ENCODE results near the gene PRKCH. TPM values are rescaled to one million over a fixed set of nuclear protein-coding genes. Genes with fewer than 3 reads are reported as not detected.

PRKCH gene
- total RNA-seq, 1 donor from 2014 or later, result 19.1 TPM

DNA sequence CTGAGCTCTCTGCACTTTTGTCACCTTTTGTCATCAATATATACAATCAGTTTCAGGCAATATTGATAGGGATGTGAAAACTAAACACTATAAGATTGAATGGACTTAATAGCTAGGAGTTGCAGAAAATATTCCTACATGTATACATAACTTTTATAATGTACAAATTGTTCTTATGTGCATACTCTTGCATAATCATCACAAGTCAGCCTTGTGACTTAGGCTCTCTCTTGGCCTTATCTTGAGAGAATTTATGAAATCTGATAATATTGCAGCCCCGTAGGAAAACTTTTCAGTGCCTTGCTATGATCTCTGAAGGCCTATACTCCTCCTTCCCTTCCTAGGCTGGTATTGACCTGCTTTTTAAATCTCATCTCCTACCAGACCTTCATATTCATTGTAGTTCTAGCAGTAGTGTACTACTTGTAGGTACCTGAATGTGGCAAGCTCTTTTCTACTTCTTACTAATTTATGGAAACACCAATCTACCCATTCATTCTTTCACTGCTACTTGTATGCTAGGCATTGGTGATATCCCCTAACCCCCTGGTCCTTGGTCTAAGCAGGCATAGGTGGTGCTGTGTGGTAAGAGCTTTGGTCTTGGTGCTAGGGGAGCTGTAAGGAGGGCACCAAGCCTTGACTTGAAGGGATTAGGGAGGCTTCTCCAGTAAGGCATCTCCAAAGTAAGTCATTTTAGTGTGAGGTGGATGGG lies 100.0 kb downstream of the PRKCH start:
- H3K36me3 Mint-ChIP-seq, result peaks cover 3% of the 10 kb centered on the region
- H3K27me3 Mint-ChIP-seq, result no peaks in the 10 kb centered on the region
- TF ChIP-seq, protein P1, sequence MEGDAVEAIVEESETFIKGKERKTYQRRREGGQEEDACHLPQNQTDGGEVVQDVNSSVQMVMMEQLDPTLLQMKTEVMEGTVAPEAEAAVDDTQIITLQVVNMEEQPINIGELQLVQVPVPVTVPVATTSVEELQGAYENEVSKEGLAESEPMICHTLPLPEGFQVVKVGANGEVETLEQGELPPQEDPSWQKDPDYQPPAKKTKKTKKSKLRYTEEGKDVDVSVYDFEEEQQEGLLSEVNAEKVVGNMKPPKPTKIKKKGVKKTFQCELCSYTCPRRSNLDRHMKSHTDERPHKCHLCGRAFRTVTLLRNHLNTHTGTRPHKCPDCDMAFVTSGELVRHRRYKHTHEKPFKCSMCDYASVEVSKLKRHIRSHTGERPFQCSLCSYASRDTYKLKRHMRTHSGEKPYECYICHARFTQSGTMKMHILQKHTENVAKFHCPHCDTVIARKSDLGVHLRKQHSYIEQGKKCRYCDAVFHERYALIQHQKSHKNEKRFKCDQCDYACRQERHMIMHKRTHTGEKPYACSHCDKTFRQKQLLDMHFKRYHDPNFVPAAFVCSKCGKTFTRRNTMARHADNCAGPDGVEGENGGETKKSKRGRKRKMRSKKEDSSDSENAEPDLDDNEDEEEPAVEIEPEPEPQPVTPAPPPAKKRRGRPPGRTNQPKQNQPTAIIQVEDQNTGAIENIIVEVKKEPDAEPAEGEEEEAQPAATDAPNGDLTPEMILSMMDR (conservative IDR thresholded peaks at IDR 0.05), result no peak
- H3K4me1 Mint-ChIP-seq (ENCODE audit: unreplicated experiment), result peaks cover 24% of the 10 kb centered on the region
- DNase-seq (ENCODE audit: extremely low spot score, unreplicated experiment), result no peak
- peaks cover 6% of the 10 kb centered on the region for H3K9me3 Mint-ChIP-seq
- H3K4me3 Mint-ChIP-seq, result no peak overlapping the region
- no peak overlapping the region for H3K27ac Mint-ChIP-seq

DNA sequence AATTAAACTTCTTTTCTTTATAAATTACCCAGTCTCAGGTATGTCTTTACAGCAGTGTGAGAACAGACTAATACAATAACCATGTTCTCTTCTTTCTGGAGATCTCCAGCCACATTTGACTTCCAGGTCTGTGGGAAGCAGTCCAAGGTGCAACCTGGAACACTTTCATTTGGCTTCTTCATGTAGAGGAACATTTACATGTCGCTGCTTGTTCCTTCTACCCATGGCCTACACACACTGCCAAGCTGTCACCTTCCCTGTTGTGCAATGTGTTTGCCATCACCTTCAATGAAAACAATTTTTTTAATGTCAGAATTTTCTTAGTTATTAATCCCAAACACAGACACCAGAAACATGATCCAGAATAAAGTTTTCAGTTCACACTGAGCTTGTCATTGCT lies 104.7 kb downstream of the PRKCH start:
- Mint-ChIP-seq H3K4me3 (no peak overlapping the region), H3K27me3 (no peaks in the 10 kb centered on the region), H3K36me3 (peaks cover 3% of the 10 kb centered on the region), H3K27ac (no peak overlapping the region), H3K9me3 (peaks cover 8% of the 10 kb centered on the region), H3K4me1 (ENCODE audit: unreplicated experiment) (no peaks in the 10 kb centered on the region)
- TF ChIP-seq, protein P1 (conservative IDR thresholded peaks at IDR 0.05), result no peak
- DNase-seq (ENCODE audit: extremely low spot score, unreplicated experiment), result no peak

DNA sequence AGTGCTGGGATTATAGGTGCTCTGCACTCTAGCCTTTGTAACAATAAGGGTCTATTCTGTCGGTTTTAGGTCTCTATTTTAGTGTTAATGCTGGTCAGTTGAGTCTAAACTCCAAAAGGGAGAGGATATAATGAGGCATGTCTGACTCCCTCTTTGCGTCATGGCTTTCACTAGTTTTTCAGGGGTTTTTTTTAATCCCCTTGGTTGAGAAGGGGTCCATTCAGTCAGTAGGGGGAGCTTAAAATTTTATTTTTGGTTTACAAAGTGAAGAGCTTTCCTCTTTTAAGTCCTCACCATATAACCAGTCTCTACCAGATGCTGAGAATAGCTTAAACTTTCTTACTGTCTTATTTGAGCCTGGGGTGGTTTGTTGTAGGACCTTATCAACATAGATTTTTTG lies 106.9 kb downstream of the PRKCH start:
- peaks cover 3% of the 10 kb centered on the region for H3K4me1 Mint-ChIP-seq (ENCODE audit: unreplicated experiment)
- TF ChIP-seq, protein P1 (conservative IDR thresholded peaks at IDR 0.05), result no peak
- no peaks in the 10 kb centered on the region for H3K27me3 Mint-ChIP-seq
- peak overlapping the region; percentile 86 for H3K27ac Mint-ChIP-seq
- peaks cover 13% of the 10 kb centered on the region for H3K9me3 Mint-ChIP-seq
- no peak overlapping the region for H3K4me3 Mint-ChIP-seq
- DNase-seq (ENCODE audit: extremely low spot score, unreplicated experiment), result no peak
- peaks cover 7% of the 10 kb centered on the region for H3K36me3 Mint-ChIP-seq

DNA sequence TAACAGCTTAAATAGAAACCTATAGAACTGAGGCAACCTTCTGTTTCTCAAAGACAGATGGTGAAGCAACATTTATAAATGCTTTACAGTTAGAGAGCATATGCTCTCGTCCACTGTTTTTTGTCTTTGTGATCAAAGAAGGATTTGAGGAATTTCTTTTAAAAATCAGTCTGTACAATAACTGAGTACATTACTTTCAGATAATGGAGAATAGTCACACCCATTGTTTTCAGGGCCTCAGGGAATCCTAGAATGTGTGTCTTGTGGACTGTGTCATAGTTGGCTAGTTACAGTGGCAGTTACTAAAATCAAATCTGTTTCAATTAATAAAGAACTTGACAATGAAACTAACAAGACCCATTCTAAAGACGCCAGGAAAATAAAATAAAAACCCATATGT lies 107.9 kb downstream of the PRKCH start:
- peak overlapping the region; percentile 86 for H3K27ac Mint-ChIP-seq
- no peak overlapping the region for H3K4me3 Mint-ChIP-seq
- no peak for DNase-seq (ENCODE audit: extremely low spot score, unreplicated experiment)
- H3K4me1 Mint-ChIP-seq (ENCODE audit: unreplicated experiment), result peaks cover 5% of the 10 kb centered on the region
- peaks cover 8% of the 10 kb centered on the region for H3K9me3 Mint-ChIP-seq
- no peaks in the 10 kb centered on the region for H3K27me3 Mint-ChIP-seq
- peaks cover 5% of the 10 kb centered on the region for H3K36me3 Mint-ChIP-seq
- TF ChIP-seq, protein P1 (conservative IDR thresholded peaks at IDR 0.05), result no peak

DNA sequence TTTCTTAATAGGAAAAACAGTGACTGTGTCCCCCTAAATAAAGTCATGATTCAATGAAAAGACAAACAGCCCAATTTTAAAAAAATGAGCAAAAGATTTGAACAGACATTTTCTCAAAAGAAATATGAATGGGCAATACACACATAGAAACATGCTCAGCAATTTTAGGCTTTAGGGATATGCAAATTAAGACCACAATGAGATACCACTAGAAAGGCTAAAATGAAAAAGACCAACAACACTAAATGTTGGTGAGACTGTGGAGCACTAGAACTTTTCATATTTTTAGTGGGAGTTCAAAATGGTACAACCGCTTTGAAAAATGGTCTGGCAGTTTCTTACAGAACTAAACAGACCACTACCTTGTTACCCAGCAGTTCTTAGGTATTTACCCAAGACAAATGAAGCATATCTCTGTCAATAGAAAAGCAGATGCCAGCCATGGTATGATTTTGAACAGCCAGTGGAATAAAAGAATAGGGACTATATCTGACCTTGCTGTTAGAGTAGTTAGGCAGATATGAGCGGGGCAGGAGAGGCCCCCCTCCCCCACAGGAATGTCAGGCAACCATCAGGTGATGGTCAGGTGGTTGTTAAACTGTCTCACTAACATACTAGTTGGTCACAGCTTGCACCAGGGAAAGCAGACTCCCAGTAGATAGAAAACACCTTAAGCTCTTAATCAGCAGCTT lies 108.8 kb downstream of the PRKCH start:
- no peak for DNase-seq (ENCODE audit: extremely low spot score, unreplicated experiment)
- Mint-ChIP-seq H3K4me1 (ENCODE audit: unreplicated experiment) (peaks cover 5% of the 10 kb centered on the region), H3K27ac (peak overlapping the region; percentile 86), H3K27me3 (no peaks in the 10 kb centered on the region), H3K4me3 (no peak overlapping the region), H3K9me3 (peaks cover 7% of the 10 kb centered on the region), H3K36me3 (peaks cover 4% of the 10 kb centered on the region)
- TF ChIP-seq, protein P1 (conservative IDR thresholded peaks at IDR 0.05), result no peak

Measured in type B pancreatic cell (in vitro differentiated cells).